SK-N-SH treated with all-trans-retinoic acid at 6 μM for 48 hours (cell line): Measurements from ENCODE around the gene CACNA1S.

ENCODE experiments used
- ATAC-seq: fragments of 200-7000 bp; cut with Tn5 transposase; 3 replicates; pipeline ENCODE4 v1.9.1; 2020; ENCODE audit warnings: mild to moderate bottlenecking, moderate library complexity
- ARNTL ChIP-seq: fragments of 450-650 bp; formaldehyde crosslinking; IDR thresholded peaks from 2 replicates; pipeline ENCODE4 v1.5.0; 2020; ENCODE audit warnings: low read depth, mild to moderate bottlenecking, moderate library complexity, borderline replicate concordance
- BACH2 ChIP-seq: fragments of 250-450 bp; sonication (Bioruptor Pico); IDR thresholded peaks from 2 replicates; pipeline ENCODE4 v1.9.0; 2021; ENCODE audit warnings: mild to moderate bottlenecking, borderline replicate concordance
- CSDC2 ChIP-seq: fragments of 250-450 bp; sonication (Bioruptor Pico); IDR thresholded peaks from 2 replicates; pipeline ENCODE4 v1.5.0; 2020; ENCODE audit warnings: mild to moderate bottlenecking, moderate library complexity
- CSRNP3 ChIP-seq: fragments of 250-450 bp; sonication (Bioruptor Pico); IDR thresholded peaks from 2 replicates; pipeline ENCODE4 v1.5.1; 2021; ENCODE audit warnings: mild to moderate bottlenecking, moderate library complexity
- GLIS3 ChIP-seq: fragments of 250-450 bp; sonication (Bioruptor Pico); IDR thresholded peaks from 2 replicates; pipeline ENCODE4 v1.5.0; 2020; ENCODE audit warnings: mild to moderate bottlenecking, moderate library complexity
- ISL1 ChIP-seq: fragments of 250-450 bp; sonication (Bioruptor Pico); IDR thresholded peaks from 2 replicates; pipeline ENCODE4 v2.1.2; 2022; ENCODE audit warnings: mild to moderate bottlenecking, moderate library complexity
- PPARA ChIP-seq: fragments of 250-450 bp; sonication (Bioruptor Pico); IDR thresholded peaks from 2 replicates; pipeline ENCODE4 v1.5.0; 2020; ENCODE audit warnings: mild to moderate bottlenecking, borderline replicate concordance
- RARB ChIP-seq: fragments of 250-450 bp; sonication (Bioruptor Pico); IDR thresholded peaks from 2 replicates; pipeline ENCODE4 v1.8.0; 2021; ENCODE audit warnings: mild to moderate bottlenecking, moderate library complexity
- SNAI2 ChIP-seq: fragments of 250-450 bp; sonication (Bioruptor Pico); IDR thresholded peaks from 2 replicates; pipeline ENCODE4 v1.5.0; 2020; ENCODE audit warnings: mild to moderate bottlenecking, moderate library complexity
- TCF4 ChIP-seq: fragments of 250-450 bp; sonication (Bioruptor Pico); IDR thresholded peaks from 2 replicates; pipeline ENCODE4 v1.8.0; 2021; ENCODE audit warnings: mild to moderate bottlenecking, moderate library complexity, borderline replicate concordance
- TSHZ2 ChIP-seq: fragments of 250-450 bp; sonication (Bioruptor Pico); IDR thresholded peaks from 2 replicates; pipeline ENCODE4 v1.5.0; 2020; ENCODE audit warnings: mild to moderate bottlenecking, moderate library complexity
- ZC3H10 ChIP-seq: fragments of 250-450 bp; sonication (Bioruptor Pico); IDR thresholded peaks from 2 replicates; pipeline ENCODE4 v1.5.1; 2021; ENCODE audit warnings: mild to moderate bottlenecking, moderate library complexity
- ZFP3 ChIP-seq: fragments of 250-450 bp; sonication (Bioruptor Pico); IDR thresholded peaks from 2 replicates; pipeline ENCODE4 v1.5.0; 2020; ENCODE audit warnings: mild to moderate bottlenecking, moderate library complexity
- ZNF70 ChIP-seq: fragments of 450-650 bp; formaldehyde crosslinking; IDR thresholded peaks from 2 replicates; pipeline ENCODE4 v1.5.0; 2020; ENCODE audit warnings: mild to moderate bottlenecking, moderate library complexity
- TF ChIP-seq, protein P1 (sequence below): fragments of 250-450 bp; sonication (Bioruptor Pico); IDR thresholded peaks from 2 replicates; pipeline ENCODE4 v1.5.1; 2020; ENCODE audit warnings: low read depth, mild to moderate bottlenecking, moderate library complexity
- TF ChIP-seq, protein P2 (sequence below): fragments of 250-450 bp; sonication (Bioruptor Pico); IDR thresholded peaks from 2 replicates; pipeline ENCODE4 v1.8.0; 2021; ENCODE audit warnings: low read depth, mild to moderate bottlenecking, moderate library complexity, borderline replicate concordance
- TF ChIP-seq, protein P3 (sequence below): fragments of 250-450 bp; sonication (Bioruptor Pico); IDR thresholded peaks from 2 replicates; pipeline ENCODE4 v1.8.0; 2020; ENCODE audit warnings: mild to moderate bottlenecking, moderate library complexity, borderline replicate concordance

Gene CACNA1S

GRCh38 chr1:201112926-201113325 lies 700 bp upstream of the CACNA1S start:
- no peak for ATAC-seq
- TF ChIP-seq CSDC2 (CRISPR knock-in tag) (no peak), ARNTL (CRISPR knock-in tag) (no peak), BACH2 (CRISPR knock-in tag) (no peak)
- TF ChIP-seq, protein P1, sequence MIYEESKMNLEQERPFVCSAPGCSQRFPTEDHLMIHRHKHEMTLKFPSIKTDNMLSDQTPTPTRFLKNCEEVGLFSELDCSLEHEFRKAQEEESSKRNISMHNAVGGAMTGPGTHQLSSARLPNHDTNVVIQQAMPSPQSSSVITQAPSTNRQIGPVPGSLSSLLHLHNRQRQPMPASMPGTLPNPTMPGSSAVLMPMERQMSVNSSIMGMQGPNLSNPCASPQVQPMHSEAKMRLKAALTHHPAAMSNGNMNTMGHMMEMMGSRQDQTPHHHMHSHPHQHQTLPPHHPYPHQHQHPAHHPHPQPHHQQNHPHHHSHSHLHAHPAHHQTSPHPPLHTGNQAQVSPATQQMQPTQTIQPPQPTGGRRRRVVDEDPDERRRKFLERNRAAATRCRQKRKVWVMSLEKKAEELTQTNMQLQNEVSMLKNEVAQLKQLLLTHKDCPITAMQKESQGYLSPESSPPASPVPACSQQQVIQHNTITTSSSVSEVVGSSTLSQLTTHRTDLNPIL (CRISPR knock-in tag) = no peak

DNA sequence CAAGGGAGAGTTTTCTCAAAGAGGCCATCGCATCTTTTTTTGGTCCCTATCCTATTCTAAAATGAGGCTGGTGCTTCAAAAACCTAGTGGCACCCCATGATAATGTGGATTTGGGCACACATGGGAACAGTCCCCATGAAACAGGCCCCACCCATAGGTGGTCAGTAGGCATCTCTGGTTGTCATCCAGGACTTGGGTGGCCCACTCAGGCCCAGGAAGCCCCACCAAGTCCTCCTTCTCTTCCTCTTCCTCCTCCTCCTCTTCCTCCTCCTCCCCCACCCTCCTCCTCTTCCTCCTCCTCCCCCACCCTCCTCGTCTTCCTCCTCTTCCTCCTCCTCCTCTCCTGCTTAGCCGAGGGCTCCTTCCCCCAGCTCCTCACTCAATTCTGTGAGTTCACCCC lies 554 bp downstream of the CACNA1S start:
- no peak for ATAC-seq
- no peak for TF ChIP-seq BACH2 (CRISPR knock-in tag)
- no peak for TF ChIP-seq PPARA (CRISPR knock-in tag)
- TF ChIP-seq RARB (CRISPR knock-in tag) = no peak
- TF ChIP-seq, protein P1 (CRISPR knock-in tag) = no peak
- TF ChIP-seq TCF4 (CRISPR knock-in tag) = no peak
- no peak for TF ChIP-seq CSDC2 (CRISPR knock-in tag)

- no peak for ATAC-seq
These were observed 1.1 kb downstream of the CACNA1S start for GRCh38 chr1:201111156-201111555.

DNA sequence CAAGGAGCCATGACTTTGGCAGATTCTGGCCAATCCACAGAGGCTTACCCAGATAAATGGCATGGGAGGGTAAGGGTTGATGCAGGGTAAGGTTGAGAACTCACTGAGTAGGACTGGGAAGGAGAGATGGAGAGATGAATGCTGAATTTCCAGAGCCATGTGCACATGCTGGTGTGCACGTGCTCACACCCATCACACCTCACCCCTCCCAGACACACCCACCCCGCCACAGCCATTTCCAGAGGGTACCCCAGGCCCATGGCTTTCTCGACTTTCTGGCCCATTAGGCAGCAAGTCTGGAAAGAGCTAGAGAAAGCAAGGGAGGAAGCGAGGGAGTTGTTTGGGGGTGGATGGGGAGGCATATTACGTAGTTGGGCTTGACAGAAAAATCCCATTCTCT lies 1.6 kb downstream of the CACNA1S start:
- TF ChIP-seq, protein P1 (CRISPR knock-in tag) = no peak
- ATAC-seq = no peak

More at GRCh38 chr1:201111156-201111555, 1.1 kb downstream of the CACNA1S start:
- TF ChIP-seq TCF4 (CRISPR knock-in tag) (no peak), BACH2 (CRISPR knock-in tag) (no peak), ISL1 (no peak), ARNTL (CRISPR knock-in tag) (no peak), SNAI2 (CRISPR knock-in tag) (no peak), TSHZ2 (no peak)
- TF ChIP-seq, protein P2, sequence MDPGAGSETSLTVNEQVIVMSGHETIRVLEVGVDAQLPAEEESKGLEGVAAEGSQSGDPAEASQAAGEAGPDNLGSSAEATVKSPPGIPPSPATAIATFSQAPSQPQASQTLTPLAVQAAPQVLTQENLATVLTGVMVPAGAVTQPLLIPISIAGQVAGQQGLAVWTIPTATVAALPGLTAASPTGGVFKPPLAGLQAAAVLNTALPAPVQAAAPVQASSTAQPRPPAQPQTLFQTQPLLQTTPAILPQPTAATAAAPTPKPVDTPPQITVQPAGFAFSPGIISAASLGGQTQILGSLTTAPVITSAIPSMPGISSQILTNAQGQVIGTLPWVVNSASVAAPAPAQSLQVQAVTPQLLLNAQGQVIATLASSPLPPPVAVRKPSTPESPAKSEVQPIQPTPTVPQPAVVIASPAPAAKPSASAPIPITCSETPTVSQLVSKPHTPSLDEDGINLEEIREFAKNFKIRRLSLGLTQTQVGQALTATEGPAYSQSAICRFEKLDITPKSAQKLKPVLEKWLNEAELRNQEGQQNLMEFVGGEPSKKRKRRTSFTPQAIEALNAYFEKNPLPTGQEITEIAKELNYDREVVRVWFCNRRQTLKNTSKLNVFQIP = no peak
- TF ChIP-seq, protein P3, sequence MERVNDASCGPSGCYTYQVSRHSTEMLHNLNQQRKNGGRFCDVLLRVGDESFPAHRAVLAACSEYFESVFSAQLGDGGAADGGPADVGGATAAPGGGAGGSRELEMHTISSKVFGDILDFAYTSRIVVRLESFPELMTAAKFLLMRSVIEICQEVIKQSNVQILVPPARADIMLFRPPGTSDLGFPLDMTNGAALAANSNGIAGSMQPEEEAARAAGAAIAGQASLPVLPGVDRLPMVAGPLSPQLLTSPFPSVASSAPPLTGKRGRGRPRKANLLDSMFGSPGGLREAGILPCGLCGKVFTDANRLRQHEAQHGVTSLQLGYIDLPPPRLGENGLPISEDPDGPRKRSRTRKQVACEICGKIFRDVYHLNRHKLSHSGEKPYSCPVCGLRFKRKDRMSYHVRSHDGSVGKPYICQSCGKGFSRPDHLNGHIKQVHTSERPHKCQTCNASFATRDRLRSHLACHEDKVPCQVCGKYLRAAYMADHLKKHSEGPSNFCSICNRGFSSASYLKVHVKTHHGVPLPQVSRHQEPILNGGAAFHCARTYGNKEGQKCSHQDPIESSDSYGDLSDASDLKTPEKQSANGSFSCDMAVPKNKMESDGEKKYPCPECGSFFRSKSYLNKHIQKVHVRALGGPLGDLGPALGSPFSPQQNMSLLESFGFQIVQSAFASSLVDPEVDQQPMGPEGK (CRISPR knock-in tag) = no peak

DNA sequence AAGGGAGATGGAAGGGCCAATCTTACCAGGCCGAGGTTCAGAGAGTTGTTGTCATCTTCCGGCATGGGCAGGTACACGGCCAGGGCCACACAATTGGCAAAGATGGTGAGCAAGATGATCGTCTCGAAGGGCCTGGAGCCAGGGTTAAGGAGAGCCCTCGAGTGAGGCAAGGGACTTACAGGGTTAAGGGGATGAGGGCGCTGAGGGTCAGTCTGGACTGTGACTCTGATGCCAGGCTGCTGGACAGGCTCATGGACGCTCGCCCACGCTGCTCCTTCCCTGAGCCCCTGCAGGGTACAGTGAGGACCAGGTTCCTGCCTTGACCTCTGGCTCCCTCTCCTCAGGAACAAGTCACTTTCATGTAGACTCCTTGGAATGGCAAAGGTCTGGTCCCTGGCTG lies 2.1 kb downstream of the CACNA1S start:
- ATAC-seq = no peak
- TF ChIP-seq, protein P1 (CRISPR knock-in tag) = no peak
- no peak for TF ChIP-seq ZFP3
- TF ChIP-seq ARNTL (CRISPR knock-in tag) = no peak
- no peak for TF ChIP-seq ISL1
- no peak for TF ChIP-seq ZC3H10 (CRISPR knock-in tag)
- TF ChIP-seq ZNF70 = no peak
- TF ChIP-seq, protein P3 (CRISPR knock-in tag) = no peak
- TF ChIP-seq CSRNP3 = no peak
- TF ChIP-seq TCF4 (CRISPR knock-in tag) = no peak
- TF ChIP-seq BACH2 (CRISPR knock-in tag) = no peak
- TF ChIP-seq GLIS3 (CRISPR knock-in tag) = no peak
